Stimulated activated naive CD4-positive, alpha-beta T cell (primary cell): Measurements from ENCODE around the gene CORIN.
"Not testable (repeated sequence)": the region's sequence is repeated elsewhere in the genome, so short reads cannot be mapped to it uniquely, and the experiment has no call there.

Source experiments
- DNase-seq, 6 experiments: peaks; one replicate each; lab custom pipeline; 2025; lab: John Stamatoyannopoulos, UW

The CORIN gene

DNA sequence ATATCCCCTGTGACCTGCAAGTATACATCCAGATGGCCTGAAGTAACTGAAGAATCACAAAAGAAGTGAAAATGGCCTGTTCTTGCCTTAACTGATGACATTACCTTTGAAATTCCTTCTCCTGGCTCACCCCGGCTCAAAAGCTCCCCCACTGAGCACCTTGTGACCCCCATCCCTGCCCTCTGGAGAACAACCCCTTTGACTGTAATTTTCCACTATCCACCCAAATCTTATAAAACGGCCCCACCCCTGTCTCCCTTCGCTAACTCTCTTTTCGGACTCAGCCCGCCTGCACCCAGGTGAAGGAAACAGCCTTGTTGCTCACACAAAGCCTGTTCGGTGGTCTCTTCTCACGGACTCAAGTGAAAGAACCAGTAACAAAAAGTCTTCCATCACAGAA lies 69.9 kb downstream of the CORIN start:
- DNase-seq: not testable (repeated sequence)

GRCh38 chr4:47763279-47763678 lies 74.6 kb downstream of the CORIN start:
- no peak for DNase-seq

- no peak for DNase-seq
Measured at GRCh38 chr4:47762376-47763266, 75.2 kb downstream of the CORIN start.

DNA sequence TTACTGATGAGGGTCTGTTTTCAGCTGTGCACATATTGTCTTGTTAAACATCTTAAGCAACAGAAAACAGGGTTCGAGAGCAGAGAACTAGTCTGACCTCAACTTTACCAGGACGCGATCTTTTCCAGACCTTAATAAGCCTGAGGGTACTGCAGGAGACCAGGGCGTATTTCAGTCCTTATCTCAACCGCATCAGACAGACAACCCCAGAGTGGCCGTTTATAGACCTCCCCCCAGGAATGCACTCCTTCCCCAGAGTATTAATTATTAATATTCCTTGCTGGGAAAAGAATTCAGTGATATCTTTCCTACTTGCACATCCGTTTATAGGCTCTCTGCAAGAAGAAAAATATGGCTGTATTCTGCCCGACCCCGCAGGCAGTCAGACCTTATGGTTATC lies 84.6 kb downstream of the CORIN start:
- not testable (repeated sequence) for DNase-seq

DNA sequence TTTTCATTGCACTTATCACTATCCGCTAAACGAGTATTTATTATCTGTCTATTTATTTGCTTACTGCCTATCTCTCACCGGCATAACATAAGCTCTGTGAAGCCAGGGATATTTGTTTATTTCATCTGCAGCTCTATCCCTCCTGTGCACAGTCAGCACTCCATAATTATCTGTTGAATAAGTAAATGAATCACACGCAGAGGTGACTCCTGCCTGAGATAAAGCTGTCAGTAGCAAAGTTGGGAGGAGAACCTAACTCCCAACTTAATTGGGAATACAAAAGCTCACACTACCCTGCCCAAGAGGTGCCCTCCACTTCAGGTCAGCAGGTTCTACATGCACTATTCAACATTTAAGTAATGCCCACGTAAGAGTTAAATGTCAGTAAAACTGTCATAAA lies 85.7 kb downstream of the CORIN start:
- DNase-seq: no peak

DNA sequence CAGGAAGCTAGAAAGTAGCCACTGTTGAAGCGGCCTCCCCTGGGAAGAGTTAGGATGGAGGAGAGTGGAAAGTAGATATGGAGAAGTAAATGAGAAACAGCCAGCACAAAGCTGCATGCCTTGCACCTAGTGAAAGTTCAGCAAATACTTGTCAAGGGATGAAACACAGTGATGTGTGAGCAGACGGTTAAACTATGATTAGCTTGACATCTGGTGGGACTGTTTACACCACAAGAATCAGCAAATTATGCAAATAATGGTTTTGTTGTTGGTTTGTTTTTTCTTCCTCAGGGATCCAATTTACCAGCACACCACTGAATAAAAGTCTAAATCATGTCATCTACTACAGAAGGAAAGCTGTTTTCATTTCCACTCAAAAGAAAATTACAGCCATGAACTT lies 87.1 kb downstream of the CORIN start:
- no peak for DNase-seq

- no peak for DNase-seq
Measured at GRCh38 chr4:47749858-47750257, 88.0 kb downstream of the CORIN start.

GRCh38 chr4:47749060-47749459 lies 88.8 kb downstream of the CORIN start:
- no peak for DNase-seq

- DNase-seq: no peak
Measured at GRCh38 chr4:47747846-47748494, 89.9 kb downstream of the CORIN start.

- DNase-seq: no peak
Measured at GRCh38 chr4:47747211-47747610, 90.7 kb downstream of the CORIN start.

GRCh38 chr4:47746122-47746521 lies 91.7 kb downstream of the CORIN start:
- no peak for DNase-seq

- DNase-seq: no peak
Measured at GRCh38 chr4:47744843-47745382, 93.0 kb downstream of the CORIN start.

DNA sequence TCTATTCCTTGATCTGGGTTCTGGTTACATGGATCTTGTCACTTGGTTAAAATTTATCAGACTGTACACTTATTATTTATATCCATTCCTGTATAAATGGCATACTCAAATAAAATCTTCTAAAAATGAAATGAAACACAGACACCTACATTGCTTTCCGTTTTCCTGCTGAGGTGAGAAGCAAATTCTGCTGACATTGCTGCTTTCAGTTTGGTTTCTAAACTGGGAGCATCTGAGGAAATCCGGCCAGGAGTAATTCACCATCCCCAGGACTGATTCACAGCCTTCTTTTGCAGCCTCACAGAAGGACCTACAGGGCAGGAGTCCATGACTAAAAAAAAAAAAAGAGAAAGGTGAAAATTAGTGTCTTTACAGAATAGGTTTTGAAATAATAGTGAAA lies 93.6 kb downstream of the CORIN start:
- DNase-seq: no peak

- no peak for DNase-seq
Measured at GRCh38 chr4:47741200-47741599, 96.7 kb downstream of the CORIN start.

DNA sequence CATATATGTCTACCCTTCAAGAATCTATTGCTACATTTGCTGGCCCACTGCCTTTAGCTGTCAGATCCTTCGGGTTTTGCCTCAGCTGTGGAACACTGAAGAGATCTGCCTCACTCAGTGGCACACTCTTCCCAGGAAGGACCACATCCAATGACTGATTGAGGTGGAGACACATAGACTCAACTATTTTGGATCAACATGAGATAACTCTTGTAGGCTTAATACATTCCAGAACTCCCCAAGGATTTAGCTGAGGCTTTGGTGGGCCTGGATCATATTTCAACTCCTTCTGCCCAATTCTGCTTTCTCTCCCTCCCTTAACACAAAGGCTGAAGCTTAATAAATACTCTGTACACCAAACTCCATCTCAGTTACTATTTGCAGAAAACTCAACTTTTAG lies 100.5 kb downstream of the CORIN start:
- DNase-seq: no peak

GRCh38 chr4:47736555-47736954 lies 101.3 kb downstream of the CORIN start:
- DNase-seq: no peak

GRCh38 chr4:47736146-47736545 lies 101.7 kb downstream of the CORIN start:
- DNase-seq: no peak

- no peak for DNase-seq
Measured at GRCh38 chr4:47733302-47734175, 104.3 kb downstream of the CORIN start.

GRCh38 chr4:47731182-47731581 lies 106.7 kb downstream of the CORIN start:
- DNase-seq: no peak

DNA sequence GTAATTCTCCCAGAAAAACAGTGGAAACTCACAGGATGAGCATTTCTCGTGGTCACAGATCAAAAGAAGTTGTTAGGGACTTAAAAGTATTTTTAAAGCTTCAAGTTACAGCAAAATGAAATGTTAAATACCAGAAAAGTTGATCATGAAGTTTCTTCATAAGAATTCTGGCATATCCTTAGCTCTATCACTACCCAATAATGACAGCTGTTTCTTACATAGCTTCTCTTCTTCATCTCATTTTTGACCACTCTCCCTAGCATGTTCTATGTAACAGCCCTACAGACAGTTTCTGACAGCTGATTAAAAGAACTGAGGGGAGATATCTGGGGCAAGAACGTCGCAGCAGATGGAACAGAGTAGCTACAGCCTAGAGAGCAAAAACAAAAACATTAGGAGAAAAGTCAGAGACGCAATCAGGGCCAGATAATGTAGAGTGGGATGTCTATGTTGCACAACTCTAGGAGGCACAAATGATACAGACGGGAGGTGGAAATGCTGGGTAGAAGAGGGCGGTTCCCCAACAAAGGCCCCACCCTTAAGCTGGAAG lies 108.7 kb downstream of the CORIN start:
- DNase-seq: no peak

DNA sequence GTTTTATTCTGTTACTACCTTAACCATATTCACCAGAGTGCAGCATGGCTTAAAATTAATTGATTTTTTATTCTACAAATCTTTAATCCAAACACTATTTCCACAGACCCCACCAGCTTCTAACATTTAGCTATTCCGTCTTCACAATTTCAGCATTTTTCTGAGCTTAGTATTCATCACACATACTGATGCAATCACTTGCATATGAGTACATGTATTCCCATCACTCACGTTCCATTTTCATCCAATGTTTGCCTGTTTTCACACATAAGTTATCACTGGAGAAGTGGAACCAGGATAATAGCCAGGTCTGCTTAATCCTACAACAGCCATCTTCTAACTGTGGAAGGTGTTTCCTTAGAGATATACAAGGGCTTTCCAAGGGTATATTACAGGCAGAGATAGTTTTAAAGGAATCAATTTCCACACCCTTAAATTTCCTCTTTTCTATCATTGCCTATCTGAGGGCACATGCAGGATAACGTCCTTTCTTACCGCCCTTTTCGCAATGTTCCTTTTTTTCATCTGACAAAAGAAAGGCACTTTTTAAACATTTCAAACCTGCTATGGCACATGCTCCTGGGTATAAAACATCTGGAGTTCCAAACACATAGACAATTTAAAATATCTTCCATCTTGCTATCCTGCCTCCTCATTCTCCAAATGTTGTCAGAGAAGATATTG lies 115.8 kb downstream of the CORIN start:
- DNase-seq: no peak
